NCI-H146 treated with DMSO at 0.1 percent for 48 hours (cell line): ENCODE results near the gene CHRM4.

Experiments
- DNase-seq: peaks from one replicate; lab custom pipeline; 2025; ENCODE audit not compliant: unreplicated experiment; lab: John Stamatoyannopoulos, UW

The CHRM4 gene

GRCh38 chr11:46369458-46370152 lies 22.0 kb downstream of the CHRM4 start:
- no peak for DNase-seq

GRCh38 chr11:46367916-46368267 lies 23.7 kb downstream of the CHRM4 start:
- no peak for DNase-seq

- DNase-seq: no peak
Observed at GRCh38 chr11:46367244-46367915, 24.2 kb downstream of the CHRM4 start.

GRCh38 chr11:46366661-46367161 lies 24.9 kb downstream of the CHRM4 start:
- no peak for DNase-seq

- DNase-seq: no peak
Observed at GRCh38 chr11:46366260-46366659, 25.3 kb downstream of the CHRM4 start.

GRCh38 chr11:46364791-46365190 lies 26.8 kb downstream of the CHRM4 start:
- DNase-seq: no peak

- no peak for DNase-seq
Observed at GRCh38 chr11:46364056-46364455, 27.5 kb downstream of the CHRM4 start.

GRCh38 chr11:46363455-46364005 lies 28.0 kb downstream of the CHRM4 start:
- peak; percentile 61 for DNase-seq

- peak; percentile 56 for DNase-seq
Observed at GRCh38 chr11:46363031-46363407, 28.6 kb downstream of the CHRM4 start.

GRCh38 chr11:46362156-46363030 lies 29.2 kb downstream of the CHRM4 start:
- DNase-seq: no peak

GRCh38 chr11:46361283-46362155 lies 30.1 kb downstream of the CHRM4 start:
- DNase-seq: no peak

GRCh38 chr11:46360878-46361277 lies 30.7 kb downstream of the CHRM4 start:
- no peak for DNase-seq

GRCh38 chr11:46359953-46360352 lies 31.6 kb downstream of the CHRM4 start:
- no peak for DNase-seq

- no peak for DNase-seq
Observed at GRCh38 chr11:46357483-46357936, 34.1 kb downstream of the CHRM4 start.

- DNase-seq: no peak
Observed at GRCh38 chr11:46356924-46357482, 34.6 kb downstream of the CHRM4 start.

- DNase-seq: no peak
Observed at GRCh38 chr11:46353698-46354097, 37.9 kb downstream of the CHRM4 start.

GRCh38 chr11:46352063-46352841 lies 39.3 kb downstream of the CHRM4 start:
- no peak for DNase-seq

- DNase-seq: no peak
Observed at GRCh38 chr11:46351606-46352005, 40.0 kb downstream of the CHRM4 start.

- no peak for DNase-seq
Observed at GRCh38 chr11:46351148-46351547, 40.4 kb downstream of the CHRM4 start.
